Liver (tissue), 9 donors: Measurements from ENCODE around the gene CASTOR2. TPM values are rescaled to one million over a fixed set of nuclear protein-coding genes. Genes with fewer than 3 reads are reported as not detected.

Experiments
- DNase-seq: peaks from one replicate; pipeline ENCODE4 v3.0.0-alpha.2; 2017; ENCODE audit warnings: low spot score
- H3K27ac ChIP-seq, 2 donors: one replicate each; pipeline ENCODE4 v1.7.0; 2013; ENCODE audit warnings: inconsistent platforms in 2 of 2, low read length in 2 of 2, control low read depth in 1 of 2, low read depth in 1 of 2, mild to moderate bottlenecking in 1 of 2
- H3K27me3 ChIP-seq, 4 donors: one replicate each; pipeline versions ENCODE4 v1.6.1 to v1.7.0; 2013; ENCODE audit warnings: low read length in 3 of 4, inconsistent platforms in 1 of 4, mild to moderate bottlenecking in 1 of 4, moderate library complexity in 1 of 4; ENCODE audit not compliant: control insufficient read depth in 4 of 4, insufficient read depth in 4 of 4
- H3K36me3 ChIP-seq, 4 donors: one replicate each; pipeline versions ENCODE4 v1.6.1 to v1.7.0; 2013; ENCODE audit warnings: low read length in 3 of 4, mild to moderate bottlenecking in 3 of 4, low read depth in 1 of 4, moderate library complexity in 1 of 4; ENCODE audit not compliant: control insufficient read depth in 4 of 4, insufficient read depth in 3 of 4
- H3K4me1 ChIP-seq, 4 donors: one replicate each; pipeline versions ENCODE4 v1.6.1 to v1.7.0; 2013; ENCODE audit warnings: low read length in 3 of 4, mild to moderate bottlenecking in 3 of 4, moderate library complexity in 1 of 4; ENCODE audit not compliant: control insufficient read depth in 4 of 4, insufficient read depth in 4 of 4
- H3K4me3 ChIP-seq, 3 donors: one replicate each; pipeline versions ENCODE4 v1.6.1 to v1.7.0; 2013; ENCODE audit warnings: low read length in 3 of 3, control low read depth in 1 of 3, low read depth in 1 of 3, mild to moderate bottlenecking in 1 of 3
- H3K9ac ChIP-seq, 2 donors: one replicate each; pipeline ENCODE4 v1.7.0; 2013; ENCODE audit warnings: low read length in 2 of 2, mild to moderate bottlenecking in 2 of 2, moderate library complexity in 2 of 2, control low read depth in 1 of 2, low read depth in 1 of 2
- H3K9me3 ChIP-seq, 4 donors: one replicate each; pipeline versions ENCODE4 v1.6.1 to v1.7.0; 2013; ENCODE audit warnings: low read length in 3 of 4; ENCODE audit not compliant: control insufficient read depth in 4 of 4
- ATF3 ChIP-seq: IDR thresholded peaks from 2 replicates; pipeline ENCODE4 v1.6.1; 2016; ENCODE audit warnings: antibody characterized with exemption
- EGR1 ChIP-seq, 2 donors: IDR thresholded peaks; 2 replicates each; pipeline ENCODE4 v1.6.1; 2016 to 2018; ENCODE audit warnings: antibody characterized with exemption in 2 of 2, low read depth in 2 of 2
- FOXA1 ChIP-seq: IDR thresholded peaks from 2 replicates; pipeline ENCODE4 v1.6.1; 2016; ENCODE audit warnings: antibody characterized with exemption
- FOXA2 ChIP-seq: IDR thresholded peaks from 2 replicates; pipeline ENCODE4 v1.6.1; 2016; ENCODE audit warnings: antibody characterized with exemption
- GABPA ChIP-seq, 2 donors: IDR thresholded peaks in 1 of 2; conservative IDR thresholded peaks in 1 of 2; 2 replicates each; pipeline ENCODE4 v1.6.1; 2016; ENCODE audit warnings: antibody characterized with exemption in 2 of 2, mild to moderate bottlenecking in 1 of 2, moderate library complexity in 1 of 2
- HNF4A ChIP-seq, 2 donors: conservative IDR thresholded peaks; 2 replicates each; pipeline ENCODE4 v1.6.1; 2016; ENCODE audit warnings: antibody characterized with exemption in 2 of 2, mild to moderate bottlenecking in 2 of 2
- HNF4G ChIP-seq: IDR thresholded peaks from 2 replicates; pipeline ENCODE4 v1.6.1; 2016; ENCODE audit warnings: antibody characterized with exemption
- JUND ChIP-seq, 2 donors: IDR thresholded peaks; 2 replicates each; pipeline ENCODE4 v1.6.1; 2016; ENCODE audit warnings: antibody characterized with exemption in 2 of 2
- MAX ChIP-seq: IDR thresholded peaks from 2 replicates; pipeline ENCODE4 v1.6.1; 2016; ENCODE audit warnings: antibody characterized with exemption
- NR2F2 ChIP-seq: IDR thresholded peaks from 2 replicates; pipeline ENCODE4 v1.6.1; 2016; ENCODE audit warnings: antibody characterized with exemption
- RAD21 ChIP-seq, 2 donors: IDR thresholded peaks; 2 replicates each; pipeline ENCODE4 v1.6.1; 2016; ENCODE audit warnings: antibody characterized with exemption in 2 of 2, mild to moderate bottlenecking in 2 of 2
- RXRA ChIP-seq, 2 donors: IDR thresholded peaks; 2 replicates each; pipeline ENCODE4 v1.6.1; 2017 to 2018; ENCODE audit warnings: antibody characterized with exemption in 2 of 2, mild to moderate bottlenecking in 1 of 2
- SP1 ChIP-seq: IDR thresholded peaks from 2 replicates; pipeline ENCODE4 v1.6.1; 2018; ENCODE audit warnings: antibody characterized with exemption, mild to moderate bottlenecking
- TAF1 ChIP-seq: conservative IDR thresholded peaks from 2 replicates; pipeline ENCODE4 v1.6.1; 2016; ENCODE audit warnings: antibody characterized with exemption, mild to moderate bottlenecking
- YY1 ChIP-seq: IDR thresholded peaks from 2 replicates; pipeline ENCODE4 v1.6.1; 2016; ENCODE audit warnings: antibody characterized with exemption, mild to moderate bottlenecking
- ZBTB33 ChIP-seq: IDR thresholded peaks from 2 replicates; pipeline ENCODE4 v1.6.1; 2016; ENCODE audit warnings: antibody characterized with exemption
- WGBS: extraction: QIAGEN DNeasy Blood & Tissue Kit; methylation state at CpG from one replicate; pipeline ENCODE4 v1.1.7; 2013; 5-methylcytosine and 5-hydroxymethylcytosine counted together
- polyA plus RNA-seq, 2 donors: library from polyadenylated mRNA; stranded (reverse) in 1 of 2; unstranded in 1 of 2; fragments of 200-250 nt in 1 of 2; fragments of >200 nt in 1 of 2; fragmentation: Nextera tagmentation in 1 of 2; extraction: Ambion mirVana in 1 of 2; gene quantifications; one replicate each; pipeline versions ENCODE4 v1.2.1 to v1.2.3, GENCODE V29; 2013 to 2015
- total RNA-seq, 2 donors: library from RNA; depleted of rRNA; stranded (reverse); fragments of >200 nt; gene quantifications; one replicate each; pipeline ENCODE4 v1.2.3, GENCODE V29; 2014
- TF ChIP-seq, protein P1 (sequence below): fragments of 150-350 bp; IDR thresholded peaks from 2 replicates; pipeline ENCODE4 v1.5.1; 2017; ENCODE audit warnings: improper control_type of control experiment, low read depth, low read length; ENCODE audit not compliant: missing input control
- TF ChIP-seq, protein P2 (sequence below): IDR thresholded peaks from 2 replicates; pipeline ENCODE4 v1.6.1; 2016; ENCODE audit warnings: antibody characterized with exemption, mild to moderate bottlenecking
- donor health status: healthy.
- donor health status: healthy.
- donor health status: healthy.
- donor health status: healthy.
- donor health status: healthy.

Gene CASTOR2
- total and polyA plus RNA-seq, 4 donors, result 0.17 to 5.0 (median 1.4) TPM

DNA sequence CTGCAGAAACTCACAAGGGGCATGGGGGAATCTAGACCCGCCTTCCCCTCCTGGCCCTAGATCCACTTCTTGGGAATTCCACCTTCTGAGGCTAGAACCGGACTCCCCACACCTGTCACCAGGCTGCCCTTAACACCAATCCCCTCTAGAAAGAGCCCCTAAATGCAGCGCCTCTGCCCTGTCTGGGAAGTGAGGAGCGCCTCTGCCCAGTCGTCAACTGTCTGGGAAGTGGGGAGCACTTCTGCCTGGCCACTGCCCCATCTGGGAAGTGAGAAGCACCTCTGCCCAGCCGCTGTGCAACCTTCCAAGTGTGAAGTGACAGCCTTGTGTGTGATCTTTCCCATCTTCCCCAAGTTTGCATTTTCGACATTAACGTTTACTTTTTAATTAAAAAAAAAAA, 100.3 kb downstream of the CASTOR2 start:
- Histone ChIP-seq H3K9me3 (no peaks in the 10 kb centered on the region), H3K27me3 (no peaks in the 10 kb centered on the region), H3K4me1 (no peaks in the 10 kb centered on the region), H3K36me3 (peaks cover 14 to 71% (median 39%) of the 10 kb centered on the region in 4 donors), H3K9ac (no peak overlapping the region), H3K4me3 (no peak overlapping the region), H3K27ac (no peak overlapping the region)
- no peak for DNase-seq
- WGBS, result 90% methylated on average over 8 of the region's 8 CpGs
- TF ChIP-seq GABPA (IDR thresholded peaks at IDR 0.05 in 1 of 2, conservative IDR thresholded peaks at IDR 0.05 in 1 of 2), result no peak
- no peak for TF ChIP-seq RAD21 (IDR thresholded peaks at IDR 0.05)
- no peak for TF ChIP-seq SP1
- no peak for TF ChIP-seq ATF3
- TF ChIP-seq HNF4G, result no peak
- TF ChIP-seq, protein P1, sequence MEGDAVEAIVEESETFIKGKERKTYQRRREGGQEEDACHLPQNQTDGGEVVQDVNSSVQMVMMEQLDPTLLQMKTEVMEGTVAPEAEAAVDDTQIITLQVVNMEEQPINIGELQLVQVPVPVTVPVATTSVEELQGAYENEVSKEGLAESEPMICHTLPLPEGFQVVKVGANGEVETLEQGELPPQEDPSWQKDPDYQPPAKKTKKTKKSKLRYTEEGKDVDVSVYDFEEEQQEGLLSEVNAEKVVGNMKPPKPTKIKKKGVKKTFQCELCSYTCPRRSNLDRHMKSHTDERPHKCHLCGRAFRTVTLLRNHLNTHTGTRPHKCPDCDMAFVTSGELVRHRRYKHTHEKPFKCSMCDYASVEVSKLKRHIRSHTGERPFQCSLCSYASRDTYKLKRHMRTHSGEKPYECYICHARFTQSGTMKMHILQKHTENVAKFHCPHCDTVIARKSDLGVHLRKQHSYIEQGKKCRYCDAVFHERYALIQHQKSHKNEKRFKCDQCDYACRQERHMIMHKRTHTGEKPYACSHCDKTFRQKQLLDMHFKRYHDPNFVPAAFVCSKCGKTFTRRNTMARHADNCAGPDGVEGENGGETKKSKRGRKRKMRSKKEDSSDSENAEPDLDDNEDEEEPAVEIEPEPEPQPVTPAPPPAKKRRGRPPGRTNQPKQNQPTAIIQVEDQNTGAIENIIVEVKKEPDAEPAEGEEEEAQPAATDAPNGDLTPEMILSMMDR, result no peak
- no peak for TF ChIP-seq FOXA1
- no peak for TF ChIP-seq RXRA (IDR thresholded peaks at IDR 0.05)
- no peak for TF ChIP-seq FOXA2
- TF ChIP-seq ZBTB33, result no peak
- TF ChIP-seq, protein P2, sequence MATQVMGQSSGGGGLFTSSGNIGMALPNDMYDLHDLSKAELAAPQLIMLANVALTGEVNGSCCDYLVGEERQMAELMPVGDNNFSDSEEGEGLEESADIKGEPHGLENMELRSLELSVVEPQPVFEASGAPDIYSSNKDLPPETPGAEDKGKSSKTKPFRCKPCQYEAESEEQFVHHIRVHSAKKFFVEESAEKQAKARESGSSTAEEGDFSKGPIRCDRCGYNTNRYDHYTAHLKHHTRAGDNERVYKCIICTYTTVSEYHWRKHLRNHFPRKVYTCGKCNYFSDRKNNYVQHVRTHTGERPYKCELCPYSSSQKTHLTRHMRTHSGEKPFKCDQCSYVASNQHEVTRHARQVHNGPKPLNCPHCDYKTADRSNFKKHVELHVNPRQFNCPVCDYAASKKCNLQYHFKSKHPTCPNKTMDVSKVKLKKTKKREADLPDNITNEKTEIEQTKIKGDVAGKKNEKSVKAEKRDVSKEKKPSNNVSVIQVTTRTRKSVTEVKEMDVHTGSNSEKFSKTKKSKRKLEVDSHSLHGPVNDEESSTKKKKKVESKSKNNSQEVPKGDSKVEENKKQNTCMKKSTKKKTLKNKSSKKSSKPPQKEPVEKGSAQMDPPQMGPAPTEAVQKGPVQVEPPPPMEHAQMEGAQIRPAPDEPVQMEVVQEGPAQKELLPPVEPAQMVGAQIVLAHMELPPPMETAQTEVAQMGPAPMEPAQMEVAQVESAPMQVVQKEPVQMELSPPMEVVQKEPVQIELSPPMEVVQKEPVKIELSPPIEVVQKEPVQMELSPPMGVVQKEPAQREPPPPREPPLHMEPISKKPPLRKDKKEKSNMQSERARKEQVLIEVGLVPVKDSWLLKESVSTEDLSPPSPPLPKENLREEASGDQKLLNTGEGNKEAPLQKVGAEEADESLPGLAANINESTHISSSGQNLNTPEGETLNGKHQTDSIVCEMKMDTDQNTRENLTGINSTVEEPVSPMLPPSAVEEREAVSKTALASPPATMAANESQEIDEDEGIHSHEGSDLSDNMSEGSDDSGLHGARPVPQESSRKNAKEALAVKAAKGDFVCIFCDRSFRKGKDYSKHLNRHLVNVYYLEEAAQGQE, result no peak
- TF ChIP-seq HNF4A (conservative IDR thresholded peaks at IDR 0.05), result no peak

DNA sequence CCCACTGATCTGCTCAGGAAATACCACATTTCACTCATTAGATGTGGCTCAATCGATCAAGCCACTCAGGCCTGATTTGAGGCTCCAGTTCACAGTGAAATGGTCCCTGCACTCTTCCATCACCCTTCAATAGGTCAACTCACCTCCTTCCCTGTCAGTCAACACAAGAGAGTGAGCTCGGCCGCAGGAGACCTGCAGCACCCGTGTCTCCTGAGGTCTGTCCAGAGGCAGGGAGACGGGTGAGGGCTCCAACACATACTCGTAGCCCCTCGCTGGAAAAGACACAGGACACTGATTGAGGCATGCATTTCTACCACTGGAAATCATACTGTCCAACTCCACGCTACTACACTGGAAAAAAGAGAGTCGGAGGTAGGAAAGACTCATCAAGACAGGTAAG, 102.0 kb downstream of the CASTOR2 start:
- Histone ChIP-seq H3K9me3 (no peaks in the 10 kb centered on the region), H3K9ac (no peak overlapping the region), H3K27ac (no peak overlapping the region), H3K4me1 (no peaks in the 10 kb centered on the region), H3K36me3 (peaks cover 14 to 62% (median 34%) of the 10 kb centered on the region in 4 donors), H3K4me3 (no peak overlapping the region), H3K27me3 (no peaks in the 10 kb centered on the region)
- 97% methylated on average over 9 of the region's 9 CpGs for WGBS
- no peak for DNase-seq
- TF ChIP-seq YY1 (no peak), FOXA1 (no peak), JUND (IDR thresholded peaks at IDR 0.05) (no peak), GABPA (IDR thresholded peaks at IDR 0.05 in 1 of 2, conservative IDR thresholded peaks at IDR 0.05 in 1 of 2) (no peak), NR2F2 (no peak), ZBTB33 (no peak), TAF1 (no peak), MAX (no peak), EGR1 (IDR thresholded peaks at IDR 0.05; ENCODE audit: low read depth in 2 of 2) (no peak), RXRA (IDR thresholded peaks at IDR 0.05) (no peak), RAD21 (IDR thresholded peaks at IDR 0.05) (no peak), HNF4G (no peak), HNF4A (conservative IDR thresholded peaks at IDR 0.05) (no peak), SP1 (no peak), ATF3 (no peak), FOXA2 (no peak)
- TF ChIP-seq, protein P1, result no peak
